Epithelial cell of proximal tubule (primary cell): ENCODE results near the gene CEP128. TPM values are rescaled to one million over a fixed set of nuclear protein-coding genes. Genes with fewer than 3 reads are reported as not detected.

Experiments used
- DNase-seq: peaks from one replicate; pipeline ENCODE4 v3.0.0-alpha.2; 2011; ENCODE audit warnings: low read depth
- H3K4me3 ChIP-seq: 2 replicates; pipeline ENCODE4 v1.5.1; 2011; ENCODE audit warnings: low read depth, mild to moderate bottlenecking, low read length
- CTCF ChIP-seq: conservative IDR thresholded peaks from 2 replicates; pipeline ENCODE4 v1.5.1; 2012; ENCODE audit warnings: low read depth, mild to moderate bottlenecking, low read length
- total RNA-seq: library from RNA; depleted of rRNA; stranded (reverse); fragments of >200 nt; gene quantifications from 2 replicates; pipeline ENCODE4 v1.2.3, GENCODE V29; 2015

The CEP128 gene
- total RNA-seq, 1 donor from 2014 or later, result 5.2 TPM

- no peak overlapping the region for H3K4me3 ChIP-seq
- no peak for TF ChIP-seq CTCF
- DNase-seq, result no peak
These were observed 186.8 kb downstream of the CEP128 start for GRCh38 chr14:80754696-80755095.

GRCh38 chr14:80751285-80751684 lies 190.3 kb downstream of the CEP128 start:
- no peak for TF ChIP-seq CTCF
- no peak for DNase-seq
- no peak overlapping the region for H3K4me3 ChIP-seq

GRCh38 chr14:80726211-80726610 lies 215.3 kb downstream of the CEP128 start:
- no peak for TF ChIP-seq CTCF
- DNase-seq, result no peak
- H3K4me3 ChIP-seq, result no peak overlapping the region

- no peak overlapping the region for H3K4me3 ChIP-seq
- no peak for TF ChIP-seq CTCF
- DNase-seq, result no peak
These were observed 222.6 kb downstream of the CEP128 start for GRCh38 chr14:80718940-80719339.

GRCh38 chr14:80714474-80714873 lies 227.1 kb downstream of the CEP128 start:
- H3K4me3 ChIP-seq, result no peak overlapping the region
- no peak for TF ChIP-seq CTCF
- DNase-seq, result no peak

GRCh38 chr14:80713076-80713850 lies 228.3 kb downstream of the CEP128 start:
- no peak for DNase-seq
- no peak for TF ChIP-seq CTCF
- H3K4me3 ChIP-seq, result no peak overlapping the region
